Mucosa of stomach (tissue), 1 donor: ENCODE measurements around the gene SIGLEC15.
"Not testable (repeated sequence)": the region's sequence is repeated elsewhere in the genome, so short reads cannot be mapped to it uniquely, and the experiment has no call there.

Experiments
- H3K27me3 ChIP-seq: one replicate; pipeline ENCODE4 v1.7.0; 2013; ENCODE audit warnings: mild to moderate bottlenecking, low read length; ENCODE audit not compliant: control insufficient read depth, insufficient read depth
- H3K36me3 ChIP-seq: one replicate; pipeline ENCODE4 v1.7.0; 2013; ENCODE audit warnings: low read length; ENCODE audit not compliant: control insufficient read depth, insufficient read depth
- H3K4me1 ChIP-seq: one replicate; pipeline ENCODE4 v1.7.0; 2013; ENCODE audit warnings: mild to moderate bottlenecking, low read length; ENCODE audit not compliant: control insufficient read depth, insufficient read depth
- H3K4me3 ChIP-seq: one replicate; pipeline ENCODE4 v1.7.0; 2013; ENCODE audit warnings: low read length
- H3K9ac ChIP-seq: one replicate; pipeline ENCODE4 v1.7.0; 2013; ENCODE audit warnings: mild to moderate bottlenecking, low read length, moderate library complexity
- H3K9me3 ChIP-seq: one replicate; pipeline ENCODE4 v1.7.0; 2013; ENCODE audit warnings: mild to moderate bottlenecking, low read length, moderate library complexity; ENCODE audit not compliant: control insufficient read depth
- donor health status: Pancreatic carcinoma.

The SIGLEC15 gene

DNA sequence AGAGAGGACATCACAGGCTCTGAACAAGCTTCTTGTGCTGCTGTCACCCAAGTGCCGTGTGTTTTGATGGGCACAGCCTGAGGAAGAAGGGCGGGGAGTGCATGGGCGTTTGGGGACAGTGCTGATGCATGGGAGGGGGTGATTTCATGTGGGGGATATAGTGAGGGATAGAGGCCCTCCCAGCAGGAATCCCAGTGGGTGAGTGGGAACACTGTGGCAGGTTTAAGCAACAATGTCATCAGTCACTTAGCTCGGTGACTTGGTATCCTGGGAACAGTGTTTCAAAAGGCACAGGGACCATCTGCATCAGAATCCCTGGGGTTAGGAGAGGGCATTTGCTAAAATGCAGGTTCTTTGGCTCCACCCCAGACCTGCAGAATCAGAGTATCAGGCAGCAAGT lies 609 bp downstream of the SIGLEC15 start:
- H3K9me3 ChIP-seq, result no peaks in the 10 kb centered on the region

DNA sequence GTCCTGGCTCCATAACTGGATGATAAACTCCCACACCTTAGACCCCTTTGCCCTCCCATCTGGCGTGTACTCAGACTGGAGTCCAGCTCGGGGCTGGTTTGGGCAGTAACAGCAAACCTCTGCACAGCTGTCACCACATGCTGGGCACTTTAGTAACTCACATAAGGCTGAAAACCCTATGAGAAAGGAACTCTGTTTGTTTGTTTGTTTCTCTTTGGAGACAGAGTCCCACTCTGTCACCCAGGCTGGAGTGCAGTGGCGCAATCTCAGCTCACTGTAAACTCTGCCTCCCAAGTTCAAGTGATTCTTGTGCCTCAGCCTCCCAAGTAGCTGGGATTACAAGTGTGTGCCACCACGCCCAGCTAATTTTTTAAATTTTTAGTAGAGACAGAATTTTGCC lies 1.2 kb downstream of the SIGLEC15 start:
- H3K36me3 ChIP-seq, H3K9me3 ChIP-seq, H3K9ac ChIP-seq, H3K4me3 ChIP-seq, H3K27me3 ChIP-seq: not testable (repeated sequence)
- H3K4me1 ChIP-seq, result peaks cover 51% of the 10 kb centered on the region

More for the DNA sequence above, 609 bp downstream of the SIGLEC15 start:
- Histone ChIP-seq H3K9ac (no peak overlapping the region), H3K36me3 (no peaks in the 10 kb centered on the region), H3K4me1 (peaks cover 56% of the 10 kb centered on the region), H3K4me3 (no peak overlapping the region), H3K27me3 (no peaks in the 10 kb centered on the region)

DNA sequence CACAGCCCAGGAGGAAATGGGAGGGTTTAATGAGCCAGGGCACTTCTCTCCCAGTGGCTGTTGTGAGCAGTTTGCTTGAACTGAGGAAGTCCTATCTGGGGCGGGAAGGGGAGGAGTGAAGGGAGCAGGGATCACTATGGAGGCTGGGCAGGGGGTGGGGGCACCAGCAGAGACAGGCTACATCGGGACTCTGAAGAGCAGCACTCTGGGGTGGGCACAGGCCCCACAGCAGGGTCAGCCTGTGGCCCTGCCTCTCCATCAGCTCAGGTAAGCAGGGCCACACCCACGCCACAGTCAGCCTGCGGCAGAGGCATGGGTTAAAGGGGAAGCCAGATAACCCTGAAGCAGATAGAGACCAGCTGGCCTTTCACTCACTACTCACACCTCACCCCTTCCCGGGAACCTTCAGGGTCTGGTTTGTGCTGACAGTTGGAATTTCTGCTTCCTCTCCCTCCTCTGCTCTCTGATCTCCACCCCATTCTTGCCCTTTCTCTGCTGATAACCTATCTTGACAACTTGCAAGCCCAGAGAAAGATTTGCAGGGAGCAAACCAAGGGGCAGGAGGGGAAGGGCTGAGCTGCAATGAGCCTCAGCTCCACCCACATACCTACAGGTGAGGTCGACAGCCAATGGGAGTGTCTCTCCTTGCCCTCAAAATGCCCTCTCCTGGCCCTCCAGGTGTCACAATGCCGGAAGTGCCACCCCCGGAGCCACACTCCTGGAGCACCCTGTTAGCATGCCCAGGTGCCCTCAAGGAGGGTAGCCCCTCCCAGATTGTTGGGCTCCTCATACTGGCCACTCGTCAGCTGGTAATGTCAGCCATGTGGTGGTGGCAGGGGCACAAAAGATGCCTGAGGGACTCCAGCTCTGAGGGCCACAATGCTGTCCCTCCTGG lies 3.7 kb downstream of the SIGLEC15 start:
- no peak overlapping the region for H3K4me3 ChIP-seq
- H3K27me3 ChIP-seq, result no peaks in the 10 kb centered on the region
- peak overlapping the region; percentile 55 for H3K9ac ChIP-seq
- peaks cover 70% of the 10 kb centered on the region for H3K4me1 ChIP-seq
- H3K36me3 ChIP-seq, result no peaks in the 10 kb centered on the region
- no peaks in the 10 kb centered on the region for H3K9me3 ChIP-seq

DNA sequence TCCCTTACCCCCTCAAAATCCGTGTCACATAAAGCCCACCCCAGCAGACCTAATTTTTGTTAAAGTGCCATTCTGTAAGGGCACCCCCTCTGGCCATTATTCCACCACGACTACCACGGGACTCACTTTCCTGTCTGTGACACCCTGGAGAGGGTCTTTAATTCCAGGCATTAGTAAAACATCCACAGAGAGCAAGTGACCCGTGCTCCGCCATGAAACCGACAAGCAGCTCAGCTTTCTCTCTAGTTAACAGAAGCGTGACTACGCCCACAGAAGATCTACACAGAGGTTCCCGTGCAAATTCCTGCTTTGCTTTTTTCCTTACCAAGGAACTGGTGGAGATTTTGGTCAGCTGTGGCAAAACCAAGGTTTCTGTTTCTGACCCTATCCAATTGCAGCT lies 4.4 kb downstream of the SIGLEC15 start:
- no peak overlapping the region for H3K4me3 ChIP-seq
- H3K27me3 ChIP-seq, result no peaks in the 10 kb centered on the region
- peaks cover 77% of the 10 kb centered on the region for H3K4me1 ChIP-seq
- H3K36me3 ChIP-seq, result no peaks in the 10 kb centered on the region
- peak overlapping the region; percentile 5 for H3K9ac ChIP-seq
- H3K9me3 ChIP-seq, result no peaks in the 10 kb centered on the region

DNA sequence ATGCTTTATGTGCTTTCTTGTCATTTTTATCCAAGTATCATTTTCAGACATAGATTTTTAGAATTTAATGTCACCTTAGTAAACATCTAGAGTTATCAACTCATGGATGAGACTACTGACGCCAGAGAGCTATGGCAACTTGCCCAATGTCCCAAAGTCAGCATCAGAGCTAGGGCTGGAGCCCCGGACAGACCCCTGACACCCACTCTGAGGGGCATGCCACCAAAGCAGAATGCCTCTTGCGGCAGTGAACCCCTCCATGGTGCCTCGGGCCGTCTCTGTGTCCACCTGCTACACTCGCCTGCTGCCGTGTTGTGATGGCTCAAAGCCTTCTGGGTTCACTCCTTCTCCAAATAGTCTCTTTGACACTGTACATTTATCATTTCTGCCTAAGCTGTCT lies 5.4 kb downstream of the SIGLEC15 start:
- peaks cover 80% of the 10 kb centered on the region for H3K4me1 ChIP-seq
- no peaks in the 10 kb centered on the region for H3K36me3 ChIP-seq
- H3K9me3 ChIP-seq, result no peaks in the 10 kb centered on the region
- no peak overlapping the region for H3K9ac ChIP-seq
- H3K4me3 ChIP-seq, result no peak overlapping the region
- no peaks in the 10 kb centered on the region for H3K27me3 ChIP-seq

DNA sequence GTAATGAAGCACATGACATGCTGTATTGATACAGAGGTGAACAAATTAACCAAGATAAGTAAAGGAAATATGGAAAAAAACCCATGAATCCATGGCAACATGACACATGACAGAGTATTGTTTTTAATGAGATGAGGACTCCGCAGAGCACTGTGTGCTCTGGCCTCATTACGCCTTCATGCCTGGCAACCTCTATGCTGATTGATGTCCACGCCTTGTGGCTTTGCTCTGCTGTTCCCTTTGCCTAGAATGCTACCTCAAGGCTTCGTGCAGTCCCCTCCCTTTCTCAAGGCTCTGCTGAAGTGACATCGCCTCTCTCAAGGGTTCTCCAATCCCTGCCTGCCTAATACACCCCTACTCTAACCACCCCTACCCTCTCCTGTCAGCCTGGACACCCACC lies 8.4 kb downstream of the SIGLEC15 start:
- no peaks in the 10 kb centered on the region for H3K36me3 ChIP-seq
- peaks cover 74% of the 10 kb centered on the region for H3K4me1 ChIP-seq
- H3K27me3 ChIP-seq, result peaks cover 10% of the 10 kb centered on the region
- no peak overlapping the region for H3K9ac ChIP-seq
- H3K9me3 ChIP-seq, result no peaks in the 10 kb centered on the region
- no peak overlapping the region for H3K4me3 ChIP-seq

DNA sequence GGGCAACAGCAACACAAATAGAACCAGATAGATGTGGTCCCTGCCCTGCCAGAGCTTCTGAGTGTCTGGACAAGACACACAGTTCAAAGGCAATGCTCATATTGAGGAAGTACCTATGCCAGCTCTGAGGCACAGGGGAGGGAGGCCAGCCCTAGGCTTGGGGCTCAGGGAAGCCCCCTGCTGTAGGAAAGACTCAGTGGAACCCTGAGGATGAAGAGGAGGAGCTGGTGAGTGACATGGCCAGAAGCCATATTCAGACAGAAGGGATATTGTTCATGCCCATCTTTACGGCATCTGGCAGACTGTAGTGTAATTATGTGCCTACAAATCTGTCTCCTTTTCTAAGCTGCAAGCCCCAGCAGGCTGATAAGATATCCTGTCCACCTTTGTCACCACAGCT lies 8.8 kb downstream of the SIGLEC15 start:
- no peaks in the 10 kb centered on the region for H3K9me3 ChIP-seq
- peaks cover 14% of the 10 kb centered on the region for H3K27me3 ChIP-seq
- no peak overlapping the region for H3K9ac ChIP-seq
- H3K36me3 ChIP-seq, result no peaks in the 10 kb centered on the region
- peaks cover 74% of the 10 kb centered on the region for H3K4me1 ChIP-seq
- H3K4me3 ChIP-seq, result no peak overlapping the region

DNA sequence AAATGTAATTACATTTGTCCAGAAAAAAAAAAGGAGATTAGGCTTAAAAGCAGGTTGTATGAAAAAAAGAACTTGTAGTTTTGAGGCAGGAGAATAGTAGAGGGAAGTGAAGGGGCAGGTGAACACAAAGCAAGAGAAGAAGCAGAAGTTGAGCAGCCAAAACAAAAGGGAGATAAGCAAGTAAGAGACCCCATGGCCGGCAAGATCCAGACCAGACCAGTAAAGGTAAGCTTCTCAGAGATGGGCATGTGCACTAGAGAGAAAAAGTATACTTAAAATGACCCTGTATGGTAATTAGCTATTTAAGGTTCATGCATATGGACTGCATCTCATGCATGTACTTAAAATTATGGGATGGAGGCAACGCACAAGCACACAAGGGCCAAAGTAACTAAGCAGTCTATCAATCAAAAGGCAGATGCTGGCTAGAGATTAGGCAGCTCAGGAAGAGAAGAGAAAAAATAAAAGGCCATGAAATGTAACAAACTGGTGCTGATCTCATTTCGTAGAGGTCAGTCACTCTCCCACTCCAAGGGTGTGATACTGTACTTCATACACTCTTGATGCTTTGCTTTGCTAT lies 9.7 kb downstream of the SIGLEC15 start:
- H3K4me3 ChIP-seq, result no peak overlapping the region
- peaks cover 66% of the 10 kb centered on the region for H3K4me1 ChIP-seq
- H3K9me3 ChIP-seq, result no peaks in the 10 kb centered on the region
- peak overlapping the region; percentile 12 for H3K9ac ChIP-seq
- peaks cover 14% of the 10 kb centered on the region for H3K27me3 ChIP-seq
- no peaks in the 10 kb centered on the region for H3K36me3 ChIP-seq

DNA sequence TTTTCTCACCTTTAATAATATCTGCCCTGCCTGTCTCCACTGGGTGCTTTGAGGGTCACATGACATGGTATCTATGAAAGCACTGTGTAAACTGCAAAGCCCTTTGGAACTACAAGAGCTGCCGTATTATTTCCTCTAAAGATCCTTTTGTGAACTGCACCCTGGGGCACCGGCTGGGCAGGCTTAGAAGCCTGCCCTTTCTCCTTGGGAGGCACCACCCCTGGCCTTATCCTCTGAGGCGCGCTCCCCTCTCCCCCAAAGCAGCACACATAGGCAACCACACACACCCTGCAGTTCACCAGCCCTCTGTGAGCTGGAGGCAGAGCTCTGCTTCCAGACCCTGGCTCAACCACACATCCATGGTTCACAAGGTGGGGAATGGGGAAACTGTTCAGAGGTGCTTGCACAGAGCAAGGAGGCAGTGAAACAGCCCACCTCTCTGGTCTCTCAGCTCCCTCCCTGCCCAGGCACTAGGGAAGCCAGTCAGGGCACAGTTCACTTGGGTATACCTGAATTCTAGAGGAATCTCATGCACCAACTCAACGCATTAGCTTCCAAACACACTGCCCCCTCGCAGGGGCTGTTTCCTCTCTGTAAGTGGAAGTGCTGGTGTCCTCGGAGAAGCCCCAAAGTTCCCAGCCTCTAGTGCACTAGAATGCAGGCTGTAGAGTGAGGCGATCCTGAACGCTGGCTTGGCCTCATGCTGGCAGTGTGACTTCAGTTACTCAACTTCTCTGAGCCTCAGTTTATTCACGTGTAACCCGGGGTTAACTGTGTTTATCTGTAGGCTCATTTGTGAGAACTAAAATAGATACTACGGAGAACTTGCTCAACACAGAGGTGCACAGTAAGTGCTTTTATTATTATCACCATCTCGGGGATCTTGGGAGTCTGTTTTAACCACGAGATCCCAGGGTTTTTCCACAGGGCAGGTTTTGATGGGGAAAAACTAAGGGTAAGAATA lies 11.0 kb downstream of the SIGLEC15 start:
- Histone ChIP-seq H3K4me1 (peaks cover 65% of the 10 kb centered on the region), H3K27me3 (peaks cover 14% of the 10 kb centered on the region), H3K36me3 (no peaks in the 10 kb centered on the region), H3K4me3 (no peak overlapping the region), H3K9me3 (no peaks in the 10 kb centered on the region), H3K9ac (peak overlapping the region; percentile 22)

DNA sequence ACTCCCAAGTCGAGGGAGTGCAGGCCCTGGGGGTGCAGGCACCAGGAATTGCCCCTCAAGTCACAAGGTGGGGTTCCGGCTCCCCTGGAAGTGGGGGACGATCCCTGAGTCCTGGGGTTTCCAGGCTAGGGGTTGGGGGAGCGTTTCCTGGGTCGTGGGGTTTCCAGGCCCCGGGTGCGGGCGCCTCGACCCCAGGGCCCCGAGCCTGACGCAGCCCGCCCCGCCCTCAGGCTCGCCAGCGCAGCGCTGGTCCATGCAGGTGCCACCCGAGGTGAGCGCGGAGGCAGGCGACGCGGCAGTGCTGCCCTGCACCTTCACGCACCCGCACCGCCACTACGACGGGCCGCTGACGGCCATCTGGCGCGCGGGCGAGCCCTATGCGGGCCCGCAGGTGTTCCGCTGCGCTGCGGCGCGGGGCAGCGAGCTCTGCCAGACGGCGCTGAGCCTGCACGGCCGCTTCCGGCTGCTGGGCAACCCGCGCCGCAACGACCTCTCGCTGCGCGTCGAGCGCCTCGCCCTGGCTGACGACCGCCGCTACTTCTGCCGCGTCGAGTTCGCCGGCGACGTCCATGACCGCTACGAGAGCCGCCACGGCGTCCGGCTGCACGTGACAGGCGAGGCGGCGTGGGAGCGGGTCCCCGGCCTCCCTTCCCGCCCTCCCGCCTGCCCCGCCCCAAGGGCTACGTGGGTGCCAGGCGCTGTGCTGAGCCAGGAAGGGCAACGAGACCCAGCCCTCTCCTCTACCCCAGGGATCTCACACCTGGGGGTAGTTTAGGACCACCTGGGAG lies 12.0 kb downstream of the SIGLEC15 start:
- peak overlapping the region; percentile 22 for H3K9ac ChIP-seq
- H3K4me3 ChIP-seq, result no peak overlapping the region
- H3K9me3 ChIP-seq, result no peaks in the 10 kb centered on the region
- no peaks in the 10 kb centered on the region for H3K36me3 ChIP-seq
- H3K4me1 ChIP-seq, result peaks cover 61% of the 10 kb centered on the region
- H3K27me3 ChIP-seq, result peaks cover 14% of the 10 kb centered on the region

DNA sequence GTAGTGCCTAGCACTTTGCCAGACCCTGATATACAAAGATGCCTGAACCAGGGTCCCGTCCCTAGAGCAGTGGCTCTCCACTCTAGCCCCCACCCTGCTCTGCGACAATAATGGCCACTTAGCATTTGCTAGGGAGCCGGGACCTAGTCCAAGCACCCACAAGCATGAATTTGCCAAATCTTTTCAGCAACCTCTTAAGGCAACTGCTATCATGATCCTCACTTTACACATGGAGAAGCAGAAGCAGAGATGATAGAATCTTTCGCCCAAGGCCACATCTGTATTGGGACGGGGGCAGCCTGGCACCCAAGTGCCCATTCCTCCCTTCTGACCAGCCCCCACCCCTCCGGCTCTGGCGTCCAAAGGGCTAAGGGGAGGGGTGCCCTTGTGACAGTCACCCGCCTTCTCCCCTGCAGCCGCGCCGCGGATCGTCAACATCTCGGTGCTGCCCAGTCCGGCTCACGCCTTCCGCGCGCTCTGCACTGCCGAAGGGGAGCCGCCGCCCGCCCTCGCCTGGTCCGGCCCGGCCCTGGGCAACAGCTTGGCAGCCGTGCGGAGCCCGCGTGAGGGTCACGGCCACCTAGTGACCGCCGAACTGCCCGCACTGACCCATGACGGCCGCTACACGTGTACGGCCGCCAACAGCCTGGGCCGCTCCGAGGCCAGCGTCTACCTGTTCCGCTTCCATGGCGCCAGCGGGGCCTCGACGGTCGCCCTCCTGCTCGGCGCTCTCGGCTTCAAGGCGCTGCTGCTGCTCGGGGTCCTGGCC lies 13.0 kb downstream of the SIGLEC15 start:
- Histone ChIP-seq H3K27me3 (peaks cover 14% of the 10 kb centered on the region), H3K4me3 (no peak overlapping the region), H3K9ac (peak overlapping the region; percentile 1), H3K36me3 (no peaks in the 10 kb centered on the region), H3K9me3 (no peaks in the 10 kb centered on the region), H3K4me1 (peaks cover 53% of the 10 kb centered on the region)
